Keratinocyte (primary cell): ENCODE data around the gene CMSS1. TPM values are rescaled to one million over a fixed set of nuclear protein-coding genes. Genes with fewer than 3 reads are reported as not detected.

ENCODE experiments used
- DNase-seq: peaks from one replicate; pipeline ENCODE4 v3.0.0-alpha.2; 2011; ENCODE audit warnings: low read depth, missing footprints, low spot score
- FAIRE-seq: peaks from 2 replicates; lab custom pipeline; 2011; peaks lifted over from hg19 to GRCh38; lab: Jason Lieb, UNC
- H2AFZ ChIP-seq: 2 replicates; pipeline ENCODE4 v1.6.0; 2012; ENCODE audit warnings: low read length, control low read depth, inconsistent platforms; ENCODE audit not compliant: control insufficient read depth
- H3K27ac ChIP-seq: 2 replicates; pipeline ENCODE4 v1.5.1; 2011; ENCODE audit warnings: low read length; ENCODE audit not compliant: control insufficient read depth, insufficient read depth
- H3K27me3 ChIP-seq: 3 replicates; pipeline ENCODE4 v1.6.0; 2011; ENCODE audit warnings: low read length; ENCODE audit not compliant: control insufficient read depth, insufficient read depth; ENCODE audit errors: extremely low read depth
- H3K36me3 ChIP-seq, 2 experiments: 2 replicates in 1 of 2; 3 replicates in 1 of 2; pipeline ENCODE4 v1.5.1; 2011; ENCODE audit warnings: low read length in 2 of 2, mild to moderate bottlenecking in 1 of 2; ENCODE audit not compliant: control insufficient read depth in 2 of 2, insufficient read depth in 2 of 2; ENCODE audit errors: extremely low read depth in 1 of 2
- H3K4me1 ChIP-seq: 3 replicates; pipeline ENCODE4 v1.5.1; 2011; ENCODE audit warnings: low read length; ENCODE audit not compliant: control insufficient read depth, insufficient read depth; ENCODE audit errors: extremely low read depth
- H3K4me2 ChIP-seq: 3 replicates; pipeline ENCODE4 v1.6.0; 2011; ENCODE audit warnings: low read depth, low read length; ENCODE audit not compliant: control insufficient read depth, insufficient read depth; ENCODE audit errors: extremely low read depth
- H3K4me3 ChIP-seq, 3 experiments: fragments of 200-600 bp in 1 of 3; sonication (generic) in 1 of 3; 2 replicates in 2 of 3; 3 replicates in 1 of 3; pipeline ENCODE4 v1.5.1; 2011 to 2016; ENCODE audit warnings: low read length in 3 of 3, mild to moderate bottlenecking in 3 of 3, control low read depth in 2 of 3, inconsistent platforms in 1 of 3, low read depth in 1 of 3, mixed read lengths in 1 of 3, mixed run types in 1 of 3, moderate library complexity in 1 of 3; ENCODE audit not compliant: control insufficient read depth in 2 of 3, insufficient read depth in 2 of 3; ENCODE audit errors: extremely low read depth in 1 of 3
- H3K79me2 ChIP-seq: 2 replicates; pipeline ENCODE4 v1.6.0; 2012; ENCODE audit warnings: low read length; ENCODE audit not compliant: control insufficient read depth, insufficient read depth
- H3K9ac ChIP-seq: 3 replicates; pipeline ENCODE4 v1.6.0; 2011; ENCODE audit warnings: low read length; ENCODE audit not compliant: control insufficient read depth, insufficient read depth; ENCODE audit errors: extremely low read depth
- H3K9me1 ChIP-seq: 3 replicates; pipeline ENCODE4 v1.6.0; 2011; ENCODE audit warnings: low read length; ENCODE audit not compliant: control insufficient read depth, insufficient read depth; ENCODE audit errors: extremely low read depth
- H3K9me3 ChIP-seq: 2 replicates; pipeline ENCODE4 v1.5.1; 2012; ENCODE audit warnings: low read depth, low read length; ENCODE audit not compliant: control insufficient read depth
- H4K20me1 ChIP-seq: 3 replicates; pipeline ENCODE4 v1.6.0; 2011; ENCODE audit warnings: low read length; ENCODE audit not compliant: control insufficient read depth, insufficient read depth; ENCODE audit errors: extremely low read depth
- EZH2 ChIP-seq: IDR thresholded peaks from one replicate; pipeline ENCODE4 v1.6.1; 2012; ENCODE audit warnings: inconsistent platforms, mild to moderate bottlenecking, low read length, moderate library complexity
- dilution Hi-C: fragments of 300-500 bp; cut with MboI; formaldehyde crosslinking; loops from one replicate; pipeline ENCODE4 v1.7.0; 2020; ENCODE audit warnings: low sequenced_read_pairs; ENCODE audit not compliant: extremely low pct_ligation_motif_present
- polyA plus RNA-seq, 5 experiments: library from polyadenylated mRNA; depleted of rRNA in 3 of 5; stranded (reverse) in 3 of 5; stranded (forward) in 1 of 5; unstranded in 1 of 5; fragments of >200 nt; gene quantifications; 1 replicate in 1 of 5; 2 replicates in 3 of 5; 3 replicates in 1 of 5; pipeline versions ENCODE4 v1.2.1 to v1.2.3, GENCODE V29; 2011 to 2012; ENCODE audit warnings: missing spikeins in 2 of 5, low read depth in 1 of 5, low replicate concordance in 1 of 5
- TF ChIP-seq, protein P1 (sequence below), 3 experiments: IDR thresholded peaks in 1 of 3; conservative IDR thresholded peaks in 1 of 3; optimal IDR thresholded peaks in 1 of 3; 2 replicates in 2 of 3; 3 replicates in 1 of 3; pipeline versions ENCODE3 to v1.5.1; 2011; ENCODE audit warnings: low read length in 3 of 3, mild to moderate bottlenecking in 3 of 3, moderate library complexity in 2 of 3, control low read depth in 1 of 3, inconsistent platforms in 1 of 3; ENCODE audit not compliant: insufficient read depth in 2 of 3; ENCODE audit errors: extremely low read depth in 1 of 3

Gene CMSS1
- polyA plus RNA-seq, 1 donor (not counting 4 experiments of a cell fraction or from before 2014, with no cell fraction given): 37.2 TPM

DNA sequence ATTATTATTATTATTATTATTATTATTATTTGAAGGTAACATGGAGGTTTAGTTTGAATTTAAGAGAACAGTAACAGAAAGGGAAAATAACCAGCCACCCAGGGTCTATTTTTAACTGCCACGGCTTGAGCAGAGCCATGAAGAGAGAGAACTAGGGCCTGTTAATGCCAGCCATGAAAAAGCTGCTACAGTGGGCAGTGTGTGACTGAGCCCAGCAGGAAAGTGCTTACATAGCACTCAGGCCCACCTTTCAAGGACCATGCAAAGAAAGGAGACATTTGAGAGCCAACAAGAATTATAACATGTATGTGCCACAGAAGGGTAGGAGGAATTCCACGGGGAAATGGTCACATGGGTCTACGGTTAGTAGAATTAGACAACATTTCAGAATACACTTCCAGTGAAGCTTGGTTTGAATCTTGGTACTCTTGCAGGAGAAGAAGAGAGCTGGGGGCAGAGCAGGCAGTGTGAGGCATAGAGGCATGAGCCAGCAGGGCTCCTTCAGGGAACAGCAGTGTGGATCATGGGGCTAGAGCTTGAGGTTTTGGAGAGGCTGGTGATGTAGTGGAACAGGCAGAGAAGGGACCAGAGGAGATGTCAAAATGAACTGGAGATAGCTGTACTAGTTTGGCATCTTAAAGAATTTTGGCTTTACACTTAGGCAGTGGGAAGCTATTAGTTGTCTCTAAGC lies 140.7 kb downstream of the CMSS1 start:
- Histone ChIP-seq H4K20me1 (no peaks in the 10 kb centered on the region), H3K4me2 (no peak overlapping the region), H2AFZ (no peak overlapping the region), H3K4me1 (no peaks in the 10 kb centered on the region), H3K79me2 (no peaks in the 10 kb centered on the region), H3K9ac (no peak overlapping the region), H3K27ac (no peak overlapping the region), H3K9me1 (no peaks in the 10 kb centered on the region), H3K27me3 (no peaks in the 10 kb centered on the region), H3K9me3 (no peaks in the 10 kb centered on the region), H3K4me3 (no peak overlapping the region), H3K36me3 (no peaks in the 10 kb centered on the region)
- TF ChIP-seq, protein P1, sequence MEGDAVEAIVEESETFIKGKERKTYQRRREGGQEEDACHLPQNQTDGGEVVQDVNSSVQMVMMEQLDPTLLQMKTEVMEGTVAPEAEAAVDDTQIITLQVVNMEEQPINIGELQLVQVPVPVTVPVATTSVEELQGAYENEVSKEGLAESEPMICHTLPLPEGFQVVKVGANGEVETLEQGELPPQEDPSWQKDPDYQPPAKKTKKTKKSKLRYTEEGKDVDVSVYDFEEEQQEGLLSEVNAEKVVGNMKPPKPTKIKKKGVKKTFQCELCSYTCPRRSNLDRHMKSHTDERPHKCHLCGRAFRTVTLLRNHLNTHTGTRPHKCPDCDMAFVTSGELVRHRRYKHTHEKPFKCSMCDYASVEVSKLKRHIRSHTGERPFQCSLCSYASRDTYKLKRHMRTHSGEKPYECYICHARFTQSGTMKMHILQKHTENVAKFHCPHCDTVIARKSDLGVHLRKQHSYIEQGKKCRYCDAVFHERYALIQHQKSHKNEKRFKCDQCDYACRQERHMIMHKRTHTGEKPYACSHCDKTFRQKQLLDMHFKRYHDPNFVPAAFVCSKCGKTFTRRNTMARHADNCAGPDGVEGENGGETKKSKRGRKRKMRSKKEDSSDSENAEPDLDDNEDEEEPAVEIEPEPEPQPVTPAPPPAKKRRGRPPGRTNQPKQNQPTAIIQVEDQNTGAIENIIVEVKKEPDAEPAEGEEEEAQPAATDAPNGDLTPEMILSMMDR (optimal IDR thresholded peaks at IDR 0.05 in 1 of 3, IDR thresholded peaks at IDR 0.05 in 1 of 3, conservative IDR thresholded peaks at IDR 0.05 in 1 of 3; ENCODE audit: extremely low read depth in 1 of 3, insufficient read depth in 2 of 3, low read length in 3 of 3): no peak
- no peak for TF ChIP-seq EZH2
- FAIRE-seq: no peak
- no peak for DNase-seq
- dilution Hi-C loops: no loop called here

DNA sequence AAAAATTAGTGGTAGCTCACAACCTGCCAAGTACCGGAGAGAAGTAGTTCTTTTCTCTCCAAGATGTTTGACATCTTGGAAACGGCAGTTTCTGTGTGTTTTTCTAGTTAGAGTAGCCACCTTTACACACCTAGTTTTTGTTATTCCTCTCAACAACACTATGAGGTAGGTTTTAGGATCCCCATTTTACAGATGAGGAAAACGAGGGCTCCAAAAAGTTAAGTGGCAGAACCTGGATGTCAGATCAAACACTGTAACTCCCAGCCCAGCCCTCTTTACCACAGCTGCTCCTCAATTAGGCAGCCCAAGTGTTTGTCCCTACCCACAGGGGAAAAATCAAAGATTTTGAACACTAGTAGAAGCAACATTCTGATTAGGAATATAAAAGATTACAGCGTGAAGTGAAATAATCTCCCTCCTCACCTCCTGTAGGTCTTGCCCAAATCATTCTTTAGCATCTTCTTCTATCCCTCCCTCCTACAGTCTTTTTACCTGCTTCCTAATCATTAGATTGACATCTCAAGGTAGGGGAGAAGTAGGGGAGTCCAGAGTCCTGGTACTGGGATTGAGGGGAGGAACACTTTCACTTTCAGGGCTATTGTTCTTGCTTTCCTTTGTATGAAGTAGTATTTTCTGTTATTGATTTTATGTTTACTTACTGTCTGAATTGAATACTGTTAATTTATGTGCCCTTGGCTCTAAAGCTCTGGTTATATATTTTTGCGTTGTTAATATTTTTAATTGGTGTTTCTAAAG lies 142.6 kb downstream of the CMSS1 start:
- H3K79me2 ChIP-seq: no peaks in the 10 kb centered on the region
- no peaks in the 10 kb centered on the region for H3K4me1 ChIP-seq
- dilution Hi-C loops: no loop called here
- no peaks in the 10 kb centered on the region for H3K27me3 ChIP-seq
- H3K9me3 ChIP-seq: no peaks in the 10 kb centered on the region
- H2AFZ ChIP-seq: no peak overlapping the region
- DNase-seq: no peak
- no peaks in the 10 kb centered on the region for H3K36me3 ChIP-seq
- no peaks in the 10 kb centered on the region for H4K20me1 ChIP-seq
- TF ChIP-seq, protein P1 (optimal IDR thresholded peaks at IDR 0.05 in 1 of 3, IDR thresholded peaks at IDR 0.05 in 1 of 3, conservative IDR thresholded peaks at IDR 0.05 in 1 of 3; ENCODE audit: extremely low read depth in 1 of 3, insufficient read depth in 2 of 3, low read length in 3 of 3): no peak
- TF ChIP-seq EZH2: no peak
- H3K4me2 ChIP-seq: no peak overlapping the region
- H3K9me1 ChIP-seq: no peaks in the 10 kb centered on the region
- no peak overlapping the region for H3K27ac ChIP-seq
- no peak overlapping the region for H3K9ac ChIP-seq
- no peak overlapping the region for H3K4me3 ChIP-seq
- FAIRE-seq: peak; percentile 9
